GM18526 (cell line): ENCODE results near the gene TAF1B.

Source experiments
- POLR2A ChIP-seq: IDR thresholded peaks from 3 replicates; pipeline ENCODE4 v1.6.1; 2011; ENCODE audit not compliant: insufficient read length; ENCODE audit errors: extremely low read depth

TAF1B gene

GRCh38 chr2:9937258-9937657 is 94.0 kb downstream of the TAF1B start:
- no peak for TF ChIP-seq POLR2A

GRCh38 chr2:9937968-9938367 is 94.7 kb downstream of the TAF1B start:
- no peak for TF ChIP-seq POLR2A

- TF ChIP-seq POLR2A = no peak
Observed at GRCh38 chr2:9939587-9940485, 96.6 kb downstream of the TAF1B start.

- no peak for TF ChIP-seq POLR2A
Observed at GRCh38 chr2:9941196-9941995, 98.1 kb downstream of the TAF1B start.

GRCh38 chr2:9941996-9942390 is 98.7 kb downstream of the TAF1B start:
- no peak for TF ChIP-seq POLR2A

DNA sequence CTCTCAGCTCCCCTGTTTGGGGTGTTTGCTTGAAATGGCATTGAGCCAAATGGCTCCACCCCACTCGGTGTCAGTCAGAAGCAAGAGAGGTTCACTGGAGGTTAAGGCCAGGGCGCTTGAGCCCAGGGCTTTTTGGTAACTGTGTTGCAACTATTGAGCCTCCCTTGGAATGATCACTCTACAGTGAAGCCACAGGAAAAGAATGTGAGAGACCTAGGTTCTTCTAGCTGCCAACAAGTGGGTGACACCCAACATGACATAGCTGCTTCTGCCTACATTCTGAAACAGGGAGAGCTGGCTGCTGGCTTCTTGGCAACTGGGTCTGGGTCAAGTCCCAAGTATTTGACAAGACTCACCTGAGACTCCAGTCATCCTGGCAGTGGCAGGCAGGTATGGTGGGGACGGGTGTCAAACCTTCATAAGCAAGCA is 101.1 kb downstream of the TAF1B start:
- no peak for TF ChIP-seq POLR2A

- TF ChIP-seq POLR2A = no peak
Observed at GRCh38 chr2:9945596-9945995, 102.3 kb downstream of the TAF1B start.

DNA sequence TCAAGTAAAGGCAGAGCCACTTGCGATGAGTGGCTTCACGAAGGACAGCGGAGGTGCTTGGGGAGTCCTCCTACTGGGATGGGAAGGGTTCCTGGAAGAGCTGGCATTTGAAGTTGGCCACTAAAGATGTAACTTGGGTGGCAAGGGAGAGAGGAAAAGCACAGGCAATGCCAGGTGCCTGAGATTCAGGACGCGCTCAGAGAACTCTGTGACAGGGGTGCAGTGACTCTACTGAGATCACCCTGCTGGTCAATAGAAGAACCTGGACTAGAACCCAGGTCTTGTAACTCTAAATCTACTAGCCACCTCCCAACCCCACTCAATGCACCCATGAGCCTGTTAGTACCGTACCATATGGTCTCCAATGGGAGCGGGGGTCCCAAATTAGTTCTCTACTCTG is 102.8 kb downstream of the TAF1B start:
- TF ChIP-seq POLR2A = no peak

DNA sequence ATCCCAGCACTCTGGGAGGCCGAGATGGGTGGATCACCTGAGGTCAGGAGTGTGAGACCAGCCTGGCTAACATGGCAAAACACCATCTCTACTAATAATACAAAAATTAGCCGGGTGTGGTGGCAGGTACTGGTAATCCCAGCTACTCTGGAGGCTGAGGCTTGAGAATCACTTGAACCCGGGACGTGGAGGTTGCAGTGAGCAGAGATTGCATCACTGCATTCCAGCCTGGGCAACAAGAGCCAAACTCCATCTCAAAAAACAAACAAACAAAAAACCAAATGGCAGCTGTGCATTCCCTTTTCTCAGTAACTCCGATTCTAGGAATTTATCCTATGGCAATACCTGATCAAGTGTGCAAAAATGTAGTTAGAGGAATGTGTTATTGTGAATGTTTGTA is 103.5 kb downstream of the TAF1B start:
- no peak for TF ChIP-seq POLR2A

GRCh38 chr2:9948721-9949120 is 105.4 kb downstream of the TAF1B start:
- no peak for TF ChIP-seq POLR2A

DNA sequence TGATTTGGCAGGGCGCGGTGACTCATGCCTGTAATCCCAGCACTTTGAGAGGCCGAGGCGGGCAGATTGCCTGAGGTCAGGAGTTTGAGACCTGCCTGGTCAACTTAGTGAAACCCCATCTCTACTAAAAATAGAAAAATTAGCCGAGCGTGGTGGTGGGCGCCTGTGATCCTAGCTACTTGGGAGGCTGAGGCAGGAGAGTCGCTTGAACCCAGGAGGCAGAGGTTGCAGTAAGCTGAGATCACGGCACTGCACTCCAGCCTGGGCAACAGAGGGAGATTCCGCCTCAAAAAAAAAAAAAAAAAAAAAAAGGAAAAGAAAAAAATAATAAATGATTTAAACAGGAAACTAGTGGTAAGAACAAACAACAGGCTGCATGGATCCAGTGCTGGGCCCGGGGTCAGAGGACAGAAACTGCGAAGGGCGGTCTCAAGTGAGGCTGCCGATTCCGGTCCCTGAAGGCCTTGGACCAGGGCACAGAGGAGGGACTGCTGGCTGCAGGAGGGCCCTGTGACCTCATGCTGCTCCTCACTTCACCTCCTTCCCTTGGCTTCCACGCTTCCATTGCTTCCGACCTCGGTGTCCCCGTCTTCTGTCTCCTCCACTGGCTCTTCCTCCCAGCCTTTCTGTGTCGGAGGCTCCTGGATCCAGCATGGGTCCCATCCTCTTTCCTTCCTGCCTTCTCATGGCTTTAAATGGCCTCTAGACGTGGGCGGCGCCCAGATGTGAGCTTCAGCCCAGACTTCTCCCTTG is 106.1 kb downstream of the TAF1B start:
- no peak for TF ChIP-seq POLR2A

DNA sequence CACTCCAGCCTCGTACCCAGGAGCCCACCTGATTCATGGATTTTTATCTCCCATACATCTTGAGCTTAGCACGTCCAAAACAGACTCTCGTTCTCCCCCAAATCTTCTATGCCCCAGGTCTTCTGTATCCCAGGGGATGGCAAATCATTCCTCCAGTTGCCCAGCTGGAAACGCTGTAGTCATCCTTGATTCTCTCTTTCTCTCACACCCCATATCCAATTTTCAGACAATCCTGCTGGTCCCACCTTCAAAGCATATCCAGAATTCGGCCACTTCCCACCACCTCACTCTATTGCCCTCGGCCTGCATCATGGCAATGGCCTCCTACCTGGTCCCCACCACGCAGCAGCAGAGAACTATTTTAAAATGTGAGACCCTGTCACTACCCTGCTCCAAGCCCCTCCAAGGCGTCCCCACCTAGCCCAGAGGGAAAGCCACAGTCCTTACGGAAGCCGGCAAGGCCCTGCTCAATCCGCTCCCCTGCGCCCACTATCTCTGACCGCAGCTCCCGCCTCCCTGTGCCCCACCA is 106.8 kb downstream of the TAF1B start:
- TF ChIP-seq POLR2A = no peak

DNA sequence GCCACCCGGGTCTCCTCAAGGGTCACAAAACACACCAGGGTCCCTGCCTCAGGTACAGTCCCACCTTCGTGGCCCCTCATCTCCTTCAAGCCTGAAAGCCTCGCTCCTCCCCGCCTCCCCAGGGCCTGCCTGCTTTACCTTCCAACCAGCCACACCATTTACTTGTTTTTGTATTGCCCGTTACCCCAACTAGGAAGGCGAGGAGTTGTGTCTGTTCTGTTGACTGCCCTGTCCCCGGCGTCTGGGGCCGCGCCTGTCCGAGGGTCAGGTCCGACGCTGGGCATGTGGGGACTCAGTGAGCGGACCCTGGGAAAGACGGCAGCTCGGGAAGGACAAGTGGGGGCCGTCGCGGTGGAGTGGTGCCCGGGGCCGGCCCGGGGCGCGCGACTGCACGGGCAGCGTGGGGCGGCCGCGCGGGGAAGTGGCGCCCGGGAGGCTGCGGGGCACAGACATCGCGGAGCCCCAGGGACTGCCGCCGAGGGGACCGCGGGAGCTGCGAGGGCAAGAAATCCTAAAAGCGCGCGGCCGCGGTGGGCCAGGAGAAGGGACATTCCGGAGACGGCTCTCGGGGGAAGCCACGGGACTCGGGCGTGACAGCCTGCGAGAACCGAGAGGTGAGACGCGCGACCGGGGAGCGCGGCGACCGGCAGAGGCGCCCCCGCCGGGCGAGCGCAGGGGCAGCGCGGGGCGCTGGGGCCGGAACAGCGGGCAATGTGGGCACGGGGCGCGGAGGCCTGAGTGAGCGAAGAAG is 107.4 kb downstream of the TAF1B start:
- no peak for TF ChIP-seq POLR2A

DNA sequence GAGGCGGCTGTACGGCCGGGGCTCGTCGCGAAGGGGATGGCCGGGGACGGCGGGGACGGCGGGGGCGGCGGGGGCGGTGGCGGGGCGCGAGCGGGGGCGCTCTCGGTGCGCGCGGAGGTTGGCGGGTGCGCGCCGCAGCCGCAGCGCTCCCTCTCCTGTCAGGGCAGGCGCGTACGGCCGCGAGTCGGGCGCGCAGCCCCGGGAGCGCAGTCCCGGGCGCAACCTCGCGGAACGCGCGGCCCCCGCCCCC is 107.9 kb downstream of the TAF1B start:
- no peak for TF ChIP-seq POLR2A
